Activated CD4-positive, alpha-beta T cell treated with anti-CD3 and anti-CD28 coated beads, Interleukin-2, amount 50 U/mL, for 16 hours (primary cell): Measurements from ENCODE around the gene GNAI1.

Source experiments
- DNase-seq: peaks from one replicate; pipeline ENCODE4 v3.0.0-alpha.2; 2020

The GNAI1 gene

GRCh38 chr7:80216996-80217842 lies 82.6 kb downstream of the GNAI1 start:
- no peak for DNase-seq

DNA sequence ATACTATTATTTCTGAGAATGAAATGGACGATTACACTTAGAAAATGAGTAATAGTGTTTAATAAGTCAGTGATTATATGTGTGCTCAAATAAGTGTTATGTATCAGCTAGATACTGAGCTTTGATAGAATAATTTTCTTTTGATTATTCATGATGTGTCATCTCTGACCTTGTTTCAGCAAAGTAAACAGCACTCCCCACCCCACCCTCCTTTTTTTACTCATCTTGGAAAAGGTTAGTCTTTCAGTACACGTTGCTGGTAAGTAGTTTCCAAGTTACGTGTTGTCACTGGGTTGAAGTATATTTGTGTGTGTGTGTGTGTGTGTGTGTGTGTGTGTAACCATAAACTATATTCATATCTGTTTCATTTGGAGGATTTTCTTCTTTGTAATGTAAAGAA lies 84.1 kb downstream of the GNAI1 start:
- peak; percentile 46 for DNase-seq

DNA sequence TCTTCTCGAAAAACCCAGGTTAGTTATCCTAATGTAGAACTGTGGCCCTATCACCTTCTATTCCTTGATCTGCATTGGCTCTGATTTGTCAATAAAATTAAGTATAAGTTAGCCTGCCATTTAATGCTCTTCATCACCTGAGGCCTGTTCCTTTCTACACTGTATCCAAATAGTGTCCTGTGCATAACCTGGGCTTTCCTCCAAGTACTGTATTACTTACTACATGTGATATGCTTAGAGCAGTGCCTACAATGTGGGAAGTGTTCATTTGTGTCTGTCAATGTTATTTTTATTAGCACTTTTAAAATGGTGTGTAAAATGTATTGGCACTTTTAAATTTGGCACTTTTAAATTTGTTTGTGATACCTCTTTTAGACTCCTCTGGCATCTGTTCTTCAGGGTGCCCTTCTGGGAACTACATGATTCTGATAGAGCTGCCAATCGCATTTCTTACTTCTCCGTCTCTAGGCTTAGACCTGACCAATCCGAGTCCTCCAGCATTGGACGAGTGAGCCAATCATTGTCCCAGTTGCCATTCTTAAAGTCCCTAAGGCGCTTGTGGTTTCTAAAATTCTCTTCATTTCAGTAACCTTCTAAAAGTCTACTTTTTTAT lies 85.5 kb downstream of the GNAI1 start:
- DNase-seq: no peak

DNA sequence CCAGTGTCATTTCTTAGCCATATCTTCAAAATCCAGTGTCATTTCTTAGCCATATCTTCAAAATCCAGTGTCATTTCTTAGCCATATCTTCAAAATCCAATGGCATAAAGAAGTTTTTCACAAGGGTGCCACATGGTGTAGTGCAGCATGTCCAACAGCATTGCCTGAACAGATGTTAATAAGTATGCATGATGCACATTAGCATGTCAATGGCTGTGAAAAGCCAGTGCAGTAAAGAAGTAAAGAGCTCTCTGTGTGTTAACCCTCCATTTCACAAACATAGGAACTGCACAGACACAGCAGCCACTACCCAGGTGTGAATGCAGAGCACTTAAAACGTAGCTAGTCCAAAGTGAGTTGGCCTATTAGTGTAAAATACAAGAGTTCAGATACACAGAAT lies 89.8 kb downstream of the GNAI1 start:
- DNase-seq: no peak

DNA sequence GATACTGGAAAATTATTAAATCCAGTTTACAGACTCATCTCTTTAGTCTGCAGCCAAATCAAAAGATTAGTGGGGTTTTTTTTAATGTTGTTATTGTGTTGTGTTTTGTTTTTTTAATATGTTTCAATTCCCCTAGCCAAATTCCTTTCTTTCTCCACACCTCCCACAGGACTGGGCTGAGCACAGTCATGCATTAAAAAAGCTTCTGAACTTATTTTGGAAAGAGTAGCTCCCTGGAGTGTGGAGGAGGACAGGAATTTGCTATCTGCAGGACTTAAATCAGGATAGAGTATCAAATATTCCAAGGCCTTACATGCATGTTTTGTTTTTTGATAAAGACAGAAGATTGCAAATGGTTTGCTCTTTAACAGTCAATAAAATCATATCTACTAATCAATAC lies 90.7 kb downstream of the GNAI1 start:
- DNase-seq: no peak

GRCh38 chr7:80226629-80227028 lies 92.0 kb downstream of the GNAI1 start:
- no peak for DNase-seq

GRCh38 chr7:80230327-80230726 lies 95.7 kb downstream of the GNAI1 start:
- no peak for DNase-seq

DNA sequence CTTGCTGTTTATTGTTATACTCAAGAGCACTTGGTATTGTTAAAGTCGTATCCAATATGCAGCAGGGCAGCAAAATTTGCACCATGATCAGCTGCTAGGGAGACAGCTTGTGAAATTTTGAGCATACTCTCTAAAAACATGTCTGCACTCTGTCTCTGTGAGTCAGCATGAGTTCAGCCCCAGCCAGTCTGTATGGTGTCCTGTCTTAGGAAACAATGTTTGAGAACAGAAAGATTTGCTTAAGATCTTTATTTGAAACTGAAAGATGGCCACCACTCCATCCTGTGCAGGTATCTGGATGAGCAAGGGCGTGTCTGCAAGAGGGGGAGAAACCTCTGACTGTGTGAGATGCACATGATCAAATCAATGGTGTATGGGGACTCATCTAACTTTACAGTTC lies 97.1 kb downstream of the GNAI1 start:
- DNase-seq: no peak

- no peak for DNase-seq
Measured at GRCh38 chr7:80232979-80233724, 98.5 kb downstream of the GNAI1 start.

DNA sequence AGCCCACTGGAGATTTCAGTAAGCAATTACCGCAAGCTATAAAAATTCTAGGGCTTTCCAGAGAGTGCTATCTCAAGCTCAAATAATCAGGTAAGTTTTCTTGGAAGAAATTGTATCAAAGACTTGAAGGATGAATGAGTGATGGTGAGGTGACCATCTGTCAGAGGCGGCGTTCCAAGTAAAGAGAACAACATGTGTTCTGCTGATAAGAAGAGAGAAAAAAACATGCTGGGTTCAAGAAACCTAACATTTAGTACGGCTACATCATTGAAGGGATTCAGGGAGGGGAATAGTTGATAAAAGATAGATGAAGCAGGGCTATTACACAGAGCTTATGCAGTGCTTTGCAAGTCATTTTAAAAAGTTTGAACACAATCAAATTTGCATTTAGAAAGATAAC lies 100.7 kb downstream of the GNAI1 start:
- no peak for DNase-seq

GRCh38 chr7:80236681-80237080 lies 102.0 kb downstream of the GNAI1 start:
- no peak for DNase-seq

- DNase-seq: no peak
Measured at GRCh38 chr7:80240265-80241025, 105.8 kb downstream of the GNAI1 start.

- DNase-seq: no peak
Measured at GRCh38 chr7:80241671-80242070, 107.0 kb downstream of the GNAI1 start.

DNA sequence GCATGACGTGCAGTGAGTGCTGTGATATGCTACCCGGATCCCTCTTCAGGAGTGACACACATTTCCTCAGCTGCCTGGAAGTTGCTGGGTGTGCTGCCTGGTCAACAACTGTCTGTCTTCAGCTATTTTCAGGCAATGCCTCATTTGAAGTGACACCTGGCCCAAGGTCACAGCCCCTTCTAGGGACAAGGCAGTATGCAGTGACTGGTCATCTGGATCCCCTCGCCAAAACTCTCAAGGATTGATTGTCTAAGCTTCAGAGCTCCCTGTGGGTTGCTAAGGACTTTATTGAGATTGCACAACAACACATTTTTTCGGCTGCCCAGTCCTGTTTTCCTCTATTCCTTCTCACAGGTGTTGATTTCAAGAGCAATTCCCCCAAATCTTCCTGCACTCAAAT lies 108.8 kb downstream of the GNAI1 start:
- no peak for DNase-seq

GRCh38 chr7:80244206-80244916 lies 109.7 kb downstream of the GNAI1 start:
- no peak for DNase-seq

DNA sequence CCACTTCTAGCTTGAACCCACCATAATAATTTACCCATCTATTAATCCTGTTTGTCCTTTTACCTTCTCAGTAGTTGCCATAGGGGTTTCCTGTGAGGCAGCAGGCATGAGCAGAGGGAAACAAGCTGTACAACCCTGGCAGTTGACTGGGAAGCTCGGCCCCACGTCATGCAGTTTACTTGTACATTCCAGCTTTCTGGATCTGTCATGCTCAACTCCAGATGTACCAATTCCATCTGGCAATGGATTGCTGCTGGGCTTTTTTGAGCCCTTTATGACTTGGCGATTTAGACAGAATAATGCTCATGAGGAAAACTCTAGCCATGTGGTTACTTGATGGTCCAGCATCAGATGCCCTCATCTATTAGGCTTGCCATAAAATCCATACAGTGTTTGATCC lies 112.5 kb downstream of the GNAI1 start:
- no peak for DNase-seq

DNA sequence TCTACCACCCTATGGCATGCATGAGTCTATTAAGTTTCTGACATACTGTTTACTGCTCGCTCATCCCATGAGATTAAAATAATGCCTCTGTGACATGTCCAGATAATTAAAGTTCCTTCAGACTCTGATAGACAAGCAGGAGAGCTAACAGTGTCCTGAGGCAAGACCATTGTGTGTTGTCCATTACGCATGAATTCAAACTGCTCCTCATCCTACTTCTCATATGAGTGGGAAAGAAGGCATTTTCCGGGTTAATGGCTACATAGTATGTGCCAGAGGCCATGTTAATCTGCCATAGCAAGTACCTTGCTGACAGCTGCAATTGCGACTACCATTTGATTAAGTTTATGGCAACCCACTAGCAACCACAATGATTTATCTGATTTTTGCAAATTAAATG lies 113.3 kb downstream of the GNAI1 start:
- no peak for DNase-seq

- DNase-seq: no peak
Measured at GRCh38 chr7:80249184-80249583, 114.6 kb downstream of the GNAI1 start.

DNA sequence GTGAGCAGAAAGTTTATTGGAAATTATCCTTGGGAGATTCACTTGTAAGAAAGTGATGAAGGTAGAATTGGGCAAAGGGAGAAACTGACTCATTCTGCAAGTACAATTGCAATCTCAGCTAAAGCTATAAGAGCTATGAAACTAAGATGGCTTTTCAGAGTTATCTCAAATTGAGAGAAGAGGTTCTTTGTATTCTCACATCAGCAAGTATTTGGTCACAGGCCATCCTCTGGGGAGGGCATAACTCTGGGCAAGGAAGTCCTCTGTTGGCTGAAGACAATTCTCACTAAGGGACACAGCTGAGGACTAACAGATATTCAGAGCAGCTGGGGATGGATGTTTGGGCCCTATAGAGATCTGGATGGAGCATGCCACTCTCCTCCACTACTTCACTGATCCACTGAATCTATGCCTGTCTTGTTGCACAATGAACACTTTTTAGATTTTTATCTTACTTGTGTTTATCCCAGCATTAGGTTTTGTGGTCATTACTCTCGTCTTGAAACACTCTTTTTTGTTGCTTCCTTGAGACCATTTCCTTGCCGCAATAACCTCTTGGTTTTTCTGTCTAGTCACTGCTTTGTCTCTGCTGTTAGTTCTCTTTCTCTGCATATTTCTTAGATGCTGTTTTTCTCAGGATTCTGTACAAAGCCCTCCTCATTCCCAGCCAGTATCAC lies 115.1 kb downstream of the GNAI1 start:
- DNase-seq: peak; percentile 25

GRCh38 chr7:80253237-80253636 lies 118.6 kb downstream of the GNAI1 start:
- DNase-seq: no peak

DNA sequence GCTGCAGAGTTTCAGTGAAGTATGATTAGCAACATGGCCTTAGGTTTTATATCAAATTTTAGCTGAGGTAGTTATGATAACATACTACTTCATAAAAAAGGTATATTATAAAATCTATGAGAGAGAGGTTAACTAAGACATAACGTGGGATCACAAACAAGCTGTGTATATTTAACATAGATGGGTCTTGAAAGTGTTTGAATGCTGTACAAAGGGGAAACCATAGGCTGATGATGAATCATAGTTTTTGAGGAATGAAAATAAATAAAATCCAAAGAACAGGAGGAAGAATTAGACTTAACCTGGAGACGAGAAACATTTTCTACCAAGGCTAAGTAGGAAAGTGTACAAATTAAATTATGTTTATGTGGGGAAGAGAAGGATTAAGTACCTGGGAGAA lies 119.0 kb downstream of the GNAI1 start:
- DNase-seq: no peak

DNA sequence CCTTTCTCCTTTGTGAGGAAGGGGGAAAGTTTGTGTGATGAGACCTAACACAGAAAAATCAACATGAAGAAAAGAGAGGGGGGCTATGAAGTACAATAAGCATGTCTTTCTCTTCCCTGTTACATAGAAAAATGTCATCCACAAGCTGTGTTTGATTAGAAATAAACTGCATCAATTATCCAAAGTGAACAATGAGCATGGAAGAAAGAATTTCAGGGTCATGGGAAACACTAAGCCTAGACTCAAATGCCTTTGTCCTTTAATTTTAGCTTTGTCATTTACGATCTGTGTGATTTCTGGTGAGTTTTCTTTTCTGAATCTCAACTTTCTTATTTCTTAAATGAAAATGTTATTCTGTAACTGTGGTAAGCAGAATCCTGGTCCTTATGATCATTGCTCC lies 121.0 kb downstream of the GNAI1 start:
- DNase-seq: no peak
